Liver (tissue), 9 donors: Measurements from ENCODE around the gene SIRT2. TPM values are rescaled to one million over a fixed set of nuclear protein-coding genes. Genes with fewer than 3 reads are reported as not detected.

Experiments used
- DNase-seq: peaks from one replicate; pipeline ENCODE4 v3.0.0-alpha.2; 2017; ENCODE audit warnings: low spot score
- H3K27ac ChIP-seq, 2 donors: one replicate each; pipeline ENCODE4 v1.7.0; 2013; ENCODE audit warnings: inconsistent platforms in 2 of 2, low read length in 2 of 2, control low read depth in 1 of 2, low read depth in 1 of 2, mild to moderate bottlenecking in 1 of 2
- H3K27me3 ChIP-seq, 4 donors: one replicate each; pipeline versions ENCODE4 v1.6.1 to v1.7.0; 2013; ENCODE audit warnings: low read length in 3 of 4, inconsistent platforms in 1 of 4, mild to moderate bottlenecking in 1 of 4, moderate library complexity in 1 of 4; ENCODE audit not compliant: control insufficient read depth in 4 of 4, insufficient read depth in 4 of 4
- H3K36me3 ChIP-seq, 4 donors: one replicate each; pipeline versions ENCODE4 v1.6.1 to v1.7.0; 2013; ENCODE audit warnings: low read length in 3 of 4, mild to moderate bottlenecking in 3 of 4, low read depth in 1 of 4, moderate library complexity in 1 of 4; ENCODE audit not compliant: control insufficient read depth in 4 of 4, insufficient read depth in 3 of 4
- H3K4me1 ChIP-seq, 4 donors: one replicate each; pipeline versions ENCODE4 v1.6.1 to v1.7.0; 2013; ENCODE audit warnings: low read length in 3 of 4, mild to moderate bottlenecking in 3 of 4, moderate library complexity in 1 of 4; ENCODE audit not compliant: control insufficient read depth in 4 of 4, insufficient read depth in 4 of 4
- H3K4me3 ChIP-seq, 3 donors: one replicate each; pipeline versions ENCODE4 v1.6.1 to v1.7.0; 2013; ENCODE audit warnings: low read length in 3 of 3, control low read depth in 1 of 3, low read depth in 1 of 3, mild to moderate bottlenecking in 1 of 3
- H3K9ac ChIP-seq, 2 donors: one replicate each; pipeline ENCODE4 v1.7.0; 2013; ENCODE audit warnings: low read length in 2 of 2, mild to moderate bottlenecking in 2 of 2, moderate library complexity in 2 of 2, control low read depth in 1 of 2, low read depth in 1 of 2
- H3K9me3 ChIP-seq, 4 donors: one replicate each; pipeline versions ENCODE4 v1.6.1 to v1.7.0; 2013; ENCODE audit warnings: low read length in 3 of 4; ENCODE audit not compliant: control insufficient read depth in 4 of 4
- ATF3 ChIP-seq: IDR thresholded peaks from 2 replicates; pipeline ENCODE4 v1.6.1; 2016; ENCODE audit warnings: antibody characterized with exemption
- EGR1 ChIP-seq, 2 donors: IDR thresholded peaks; 2 replicates each; pipeline ENCODE4 v1.6.1; 2016 to 2018; ENCODE audit warnings: antibody characterized with exemption in 2 of 2, low read depth in 2 of 2
- FOXA2 ChIP-seq: IDR thresholded peaks from 2 replicates; pipeline ENCODE4 v1.6.1; 2016; ENCODE audit warnings: antibody characterized with exemption
- HNF4A ChIP-seq, 2 donors: conservative IDR thresholded peaks; 2 replicates each; pipeline ENCODE4 v1.6.1; 2016; ENCODE audit warnings: antibody characterized with exemption in 2 of 2, mild to moderate bottlenecking in 2 of 2
- JUND ChIP-seq, 2 donors: IDR thresholded peaks; 2 replicates each; pipeline ENCODE4 v1.6.1; 2016; ENCODE audit warnings: antibody characterized with exemption in 2 of 2
- NR2F2 ChIP-seq: IDR thresholded peaks from 2 replicates; pipeline ENCODE4 v1.6.1; 2016; ENCODE audit warnings: antibody characterized with exemption
- RXRA ChIP-seq, 2 donors: IDR thresholded peaks; 2 replicates each; pipeline ENCODE4 v1.6.1; 2017 to 2018; ENCODE audit warnings: antibody characterized with exemption in 2 of 2, mild to moderate bottlenecking in 1 of 2
- SP1 ChIP-seq: IDR thresholded peaks from 2 replicates; pipeline ENCODE4 v1.6.1; 2018; ENCODE audit warnings: antibody characterized with exemption, mild to moderate bottlenecking
- TAF1 ChIP-seq: conservative IDR thresholded peaks from 2 replicates; pipeline ENCODE4 v1.6.1; 2016; ENCODE audit warnings: antibody characterized with exemption, mild to moderate bottlenecking
- YY1 ChIP-seq: IDR thresholded peaks from 2 replicates; pipeline ENCODE4 v1.6.1; 2016; ENCODE audit warnings: antibody characterized with exemption, mild to moderate bottlenecking
- ZBTB33 ChIP-seq: IDR thresholded peaks from 2 replicates; pipeline ENCODE4 v1.6.1; 2016; ENCODE audit warnings: antibody characterized with exemption
- WGBS: extraction: QIAGEN DNeasy Blood & Tissue Kit; methylation state at CpG from one replicate; pipeline ENCODE4 v1.1.7; 2013; 5-methylcytosine and 5-hydroxymethylcytosine counted together
- polyA plus RNA-seq, 2 donors: library from polyadenylated mRNA; stranded (reverse) in 1 of 2; unstranded in 1 of 2; fragments of 200-250 nt in 1 of 2; fragments of >200 nt in 1 of 2; fragmentation: Nextera tagmentation in 1 of 2; extraction: Ambion mirVana in 1 of 2; gene quantifications; one replicate each; pipeline versions ENCODE4 v1.2.1 to v1.2.3, GENCODE V29; 2013 to 2015
- total RNA-seq, 2 donors: library from RNA; depleted of rRNA; stranded (reverse); fragments of >200 nt; gene quantifications; one replicate each; pipeline ENCODE4 v1.2.3, GENCODE V29; 2014
- TF ChIP-seq, protein P1 (sequence below): IDR thresholded peaks from 2 replicates; pipeline ENCODE4 v1.6.1; 2016; ENCODE audit warnings: antibody characterized with exemption, mild to moderate bottlenecking
- TF ChIP-seq, protein P2 (sequence below): IDR thresholded peaks from 2 replicates; pipeline ENCODE4 v1.6.1; 2016; ENCODE audit warnings: antibody characterized with exemption
- TF ChIP-seq, protein P3 (sequence below): fragments of 150-350 bp; IDR thresholded peaks from 2 replicates; pipeline ENCODE4 v1.5.1; 2017; ENCODE audit warnings: improper control_type of control experiment, low read depth, low read length; ENCODE audit not compliant: missing input control
- donor health status: healthy.
- donor health status: healthy.
- donor health status: healthy.
- donor health status: healthy.
- donor health status: healthy.

The SIRT2 gene
- total and polyA plus RNA-seq, 4 donors, result 21.8 to 42.2 (median 26.9) TPM

GRCh38 chr19:38853214-38853613 is 46.2 kb downstream of the SIRT2 start (continued):
- TF ChIP-seq, protein P1, sequence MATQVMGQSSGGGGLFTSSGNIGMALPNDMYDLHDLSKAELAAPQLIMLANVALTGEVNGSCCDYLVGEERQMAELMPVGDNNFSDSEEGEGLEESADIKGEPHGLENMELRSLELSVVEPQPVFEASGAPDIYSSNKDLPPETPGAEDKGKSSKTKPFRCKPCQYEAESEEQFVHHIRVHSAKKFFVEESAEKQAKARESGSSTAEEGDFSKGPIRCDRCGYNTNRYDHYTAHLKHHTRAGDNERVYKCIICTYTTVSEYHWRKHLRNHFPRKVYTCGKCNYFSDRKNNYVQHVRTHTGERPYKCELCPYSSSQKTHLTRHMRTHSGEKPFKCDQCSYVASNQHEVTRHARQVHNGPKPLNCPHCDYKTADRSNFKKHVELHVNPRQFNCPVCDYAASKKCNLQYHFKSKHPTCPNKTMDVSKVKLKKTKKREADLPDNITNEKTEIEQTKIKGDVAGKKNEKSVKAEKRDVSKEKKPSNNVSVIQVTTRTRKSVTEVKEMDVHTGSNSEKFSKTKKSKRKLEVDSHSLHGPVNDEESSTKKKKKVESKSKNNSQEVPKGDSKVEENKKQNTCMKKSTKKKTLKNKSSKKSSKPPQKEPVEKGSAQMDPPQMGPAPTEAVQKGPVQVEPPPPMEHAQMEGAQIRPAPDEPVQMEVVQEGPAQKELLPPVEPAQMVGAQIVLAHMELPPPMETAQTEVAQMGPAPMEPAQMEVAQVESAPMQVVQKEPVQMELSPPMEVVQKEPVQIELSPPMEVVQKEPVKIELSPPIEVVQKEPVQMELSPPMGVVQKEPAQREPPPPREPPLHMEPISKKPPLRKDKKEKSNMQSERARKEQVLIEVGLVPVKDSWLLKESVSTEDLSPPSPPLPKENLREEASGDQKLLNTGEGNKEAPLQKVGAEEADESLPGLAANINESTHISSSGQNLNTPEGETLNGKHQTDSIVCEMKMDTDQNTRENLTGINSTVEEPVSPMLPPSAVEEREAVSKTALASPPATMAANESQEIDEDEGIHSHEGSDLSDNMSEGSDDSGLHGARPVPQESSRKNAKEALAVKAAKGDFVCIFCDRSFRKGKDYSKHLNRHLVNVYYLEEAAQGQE, result no peak

DNA sequence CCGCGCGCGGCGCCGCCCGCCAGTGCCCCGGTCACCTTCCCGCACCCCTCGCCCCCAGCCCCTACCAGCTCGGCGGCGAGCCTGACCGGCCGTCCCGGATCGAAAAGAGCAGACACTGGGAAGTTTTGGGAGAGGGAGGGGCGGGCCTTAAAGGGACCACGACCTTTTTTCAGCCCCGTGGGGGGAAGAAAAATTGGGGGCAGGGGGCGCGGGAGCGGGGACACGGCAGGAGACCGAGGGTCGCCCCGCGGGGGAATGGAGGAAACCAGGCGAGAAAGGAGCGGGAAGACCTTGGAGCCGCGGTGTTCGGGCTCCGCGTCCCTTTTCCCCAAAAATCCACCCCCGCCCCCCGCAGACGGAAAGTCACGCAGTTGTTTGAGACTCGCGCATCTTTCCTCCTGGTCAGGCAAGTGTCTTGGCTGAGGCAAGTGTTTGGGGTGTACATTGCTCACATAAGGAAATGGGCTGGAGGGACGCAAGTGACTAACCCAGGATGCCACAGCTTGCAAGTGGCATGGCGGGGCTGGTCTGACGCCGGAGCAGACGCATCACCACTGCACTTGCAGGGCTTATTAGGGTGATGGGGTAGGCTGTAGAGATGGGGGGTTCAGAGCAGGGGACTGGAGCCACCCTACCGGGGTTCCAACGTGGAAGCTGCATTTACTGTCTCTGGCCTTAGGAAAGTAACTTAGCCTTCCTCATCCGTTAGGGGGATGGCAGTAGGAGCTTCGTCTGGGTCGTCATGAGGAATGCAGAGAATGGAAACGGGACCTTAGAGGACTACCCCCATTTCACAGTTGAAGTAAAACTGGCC is 47.0 kb downstream of the SIRT2 start:
- H3K27me3 ChIP-seq, result no peaks in the 10 kb centered on the region
- H3K27ac ChIP-seq, result peak overlapping the region; percentile 95 to 100
- H3K4me1 ChIP-seq, result peaks cover 2 to 27% (median 21%) of the 10 kb centered on the region in 4 donors
- H3K36me3 ChIP-seq, result peaks cover 0 to 3% (median 0%) of the 10 kb centered on the region in 4 donors
- DNase-seq, result no peak
- no peaks in the 10 kb centered on the region for H3K9me3 ChIP-seq
- 3% methylated on average over 52 of the region's 52 CpGs for WGBS
- peak overlapping the region; percentile 78 to 93 (median 83) for H3K4me3 ChIP-seq
- H3K9ac ChIP-seq, result peak overlapping the region; percentile 35 to 88
- TF ChIP-seq ZBTB33 (no peak), ATF3 (no peak), YY1 (peak; percentile 65), TAF1 (no peak), FOXA2 (no peak), NR2F2 (no peak), EGR1 (IDR thresholded peaks at IDR 0.05; ENCODE audit: low read depth in 2 of 2) (no peak), RXRA (IDR thresholded peaks at IDR 0.05) (no peak), JUND (IDR thresholded peaks at IDR 0.05) (no peak), SP1 (no peak), HNF4A (conservative IDR thresholded peaks at IDR 0.05) (no peak)
- TF ChIP-seq, protein P2, sequence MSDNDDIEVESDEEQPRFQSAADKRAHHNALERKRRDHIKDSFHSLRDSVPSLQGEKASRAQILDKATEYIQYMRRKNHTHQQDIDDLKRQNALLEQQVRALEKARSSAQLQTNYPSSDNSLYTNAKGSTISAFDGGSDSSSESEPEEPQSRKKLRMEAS, result peak; percentile 23
- TF ChIP-seq, protein P3, sequence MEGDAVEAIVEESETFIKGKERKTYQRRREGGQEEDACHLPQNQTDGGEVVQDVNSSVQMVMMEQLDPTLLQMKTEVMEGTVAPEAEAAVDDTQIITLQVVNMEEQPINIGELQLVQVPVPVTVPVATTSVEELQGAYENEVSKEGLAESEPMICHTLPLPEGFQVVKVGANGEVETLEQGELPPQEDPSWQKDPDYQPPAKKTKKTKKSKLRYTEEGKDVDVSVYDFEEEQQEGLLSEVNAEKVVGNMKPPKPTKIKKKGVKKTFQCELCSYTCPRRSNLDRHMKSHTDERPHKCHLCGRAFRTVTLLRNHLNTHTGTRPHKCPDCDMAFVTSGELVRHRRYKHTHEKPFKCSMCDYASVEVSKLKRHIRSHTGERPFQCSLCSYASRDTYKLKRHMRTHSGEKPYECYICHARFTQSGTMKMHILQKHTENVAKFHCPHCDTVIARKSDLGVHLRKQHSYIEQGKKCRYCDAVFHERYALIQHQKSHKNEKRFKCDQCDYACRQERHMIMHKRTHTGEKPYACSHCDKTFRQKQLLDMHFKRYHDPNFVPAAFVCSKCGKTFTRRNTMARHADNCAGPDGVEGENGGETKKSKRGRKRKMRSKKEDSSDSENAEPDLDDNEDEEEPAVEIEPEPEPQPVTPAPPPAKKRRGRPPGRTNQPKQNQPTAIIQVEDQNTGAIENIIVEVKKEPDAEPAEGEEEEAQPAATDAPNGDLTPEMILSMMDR, result no peak
- TF ChIP-seq, protein P1, result no peak
